ENCODE results near the gene HNMT. TPM values are rescaled to one million over a fixed set of nuclear protein-coding genes. Genes with fewer than 3 reads are reported as not detected.
"Not testable (repeated sequence)": the region's sequence is repeated elsewhere in the genome, so short reads cannot be mapped to it uniquely, and the experiment has no call there.

Gene HNMT
- total RNA-seq, 1 donor from 2014 or later, result 67.4 TPM

GRCh38 chr2:138040616-138041015, 76.3 kb downstream of the HNMT start:
- no peaks in the 10 kb centered on the region for H3K36me3 ChIP-seq
- no peaks in the 10 kb centered on the region for H3K4me1 ChIP-seq
- no peak overlapping the region for H3K27ac ChIP-seq
- no peak for DNase-seq
- no peak overlapping the region for H3K4me3 ChIP-seq
- H3K9me3 ChIP-seq, result no peaks in the 10 kb centered on the region
- intact Hi-C loops (cut with DNase I), result no loop called here
- ATAC-seq, result no peak
- TF ChIP-seq CTCF (IDR thresholded peaks at IDR 0.05), result no peak
- no peaks in the 10 kb centered on the region for H3K27me3 ChIP-seq

- no peak overlapping the region for H3K27ac ChIP-seq
- no peaks in the 10 kb centered on the region for H3K27me3 ChIP-seq
- no peak for TF ChIP-seq CTCF (IDR thresholded peaks at IDR 0.05)
- no peaks in the 10 kb centered on the region for H3K9me3 ChIP-seq
- H3K36me3 ChIP-seq, result no peaks in the 10 kb centered on the region
- no peak overlapping the region for H3K4me3 ChIP-seq
- no peak for ATAC-seq
- no peaks in the 10 kb centered on the region for H3K4me1 ChIP-seq
- intact Hi-C loops (cut with DNase I), result no loop called here
- DNase-seq, result no peak
These were observed 78.0 kb downstream of the HNMT start for GRCh38 chr2:138042311-138042710.

GRCh38 chr2:138043588-138043987, 79.3 kb downstream of the HNMT start:
- H3K4me3 ChIP-seq; ATAC-seq; H3K4me1 ChIP-seq; intact Hi-C loops (cut with DNase I); H3K9me3 ChIP-seq; H3K36me3 ChIP-seq; DNase-seq; H3K27ac ChIP-seq; H3K27me3 ChIP-seq: not testable (repeated sequence)

- no peak overlapping the region for H3K27ac ChIP-seq
These were observed 94.2 kb downstream of the HNMT start for GRCh38 chr2:138058427-138058826.

GRCh38 chr2:138059487-138060300, 95.4 kb downstream of the HNMT start:
- H3K9me3 ChIP-seq, result no peaks in the 10 kb centered on the region
- DNase-seq (no peak), ATAC-seq (no peak)
- no peak overlapping the region for H3K4me3 ChIP-seq
- no peaks in the 10 kb centered on the region for H3K27me3 ChIP-seq
- TF ChIP-seq CTCF (IDR thresholded peaks at IDR 0.05), result no peak
- H3K4me1 ChIP-seq, result no peaks in the 10 kb centered on the region
- intact Hi-C loops (cut with DNase I), result no loop called here
- H3K27ac ChIP-seq, result no peak overlapping the region
- H3K36me3 ChIP-seq, result no peaks in the 10 kb centered on the region

More at GRCh38 chr2:138058427-138058826, 94.2 kb downstream of the HNMT start:
- DNase-seq (no peak), ATAC-seq (no peak)
- intact Hi-C loops (cut with DNase I), result no loop called here
- no peak for TF ChIP-seq CTCF (IDR thresholded peaks at IDR 0.05)
- Histone ChIP-seq H3K4me3 (no peak overlapping the region), H3K9me3 (no peaks in the 10 kb centered on the region), H3K36me3 (no peaks in the 10 kb centered on the region), H3K4me1 (no peaks in the 10 kb centered on the region), H3K27me3 (no peaks in the 10 kb centered on the region)

GRCh38 chr2:138060301-138060635, 96.0 kb downstream of the HNMT start:
- Histone ChIP-seq H3K36me3 (no peaks in the 10 kb centered on the region), H3K4me1 (no peaks in the 10 kb centered on the region), H3K4me3 (no peak overlapping the region), H3K27ac (no peak overlapping the region), H3K9me3 (no peaks in the 10 kb centered on the region), H3K27me3 (no peaks in the 10 kb centered on the region)
- no peak for ATAC-seq
- TF ChIP-seq CTCF (IDR thresholded peaks at IDR 0.05), result no peak
- DNase-seq, result no peak
- intact Hi-C loops (cut with DNase I), result no loop called here

All from upper lobe of right lung (tissue), 1 donor.